HepG2 (cell line): Measurements from ENCODE around the gene HNF1B. TPM values are rescaled to one million over a fixed set of nuclear protein-coding genes. Genes with fewer than 3 reads are reported as not detected.
A peak's percentile ranks its signal among the peaks of the same experiment; 100 is the strongest.

Experiments used
- GATAD2A ChIP-seq: IDR thresholded peaks from 2 replicates; pipeline ENCODE4 v1.6.1; 2016
- HMGA1 ChIP-seq: sonication (generic); formaldehyde crosslinking; conservative IDR thresholded peaks from 2 replicates; pipeline ENCODE4 v1.4.0; 2020; ENCODE audit warnings: missing genetic modification reagents
- MIXL1 ChIP-seq: IDR thresholded peaks from 2 replicates; pipeline ENCODE4 v1.6.1; 2016
- SIX4 ChIP-seq: sonication (generic); formaldehyde crosslinking; IDR thresholded peaks from 2 replicates; pipeline ENCODE4 v1.4.0; 2020; ENCODE audit warnings: missing genetic modification reagents
- SOX13 ChIP-seq, 3 experiments: fragments of 450-650 bp in 1 of 3; sonication (generic) in 1 of 3; formaldehyde crosslinking in 1 of 3; IDR thresholded peaks in 2 of 3; conservative IDR thresholded peaks in 1 of 3; 2 replicates each; pipeline versions ENCODE4 v1.5.0 to v1.6.1; 2016 to 2020; ENCODE audit warnings: antibody characterized with exemption in 1 of 3, mild to moderate bottlenecking in 1 of 3, missing compliant biosample characterization in 1 of 3, missing genetic modification reagents in 1 of 3, moderate library complexity in 1 of 3
- YEATS4 ChIP-seq: sonication (generic); formaldehyde crosslinking; IDR thresholded peaks from 2 replicates; pipeline ENCODE4 v1.4.0; 2020; ENCODE audit warnings: missing genetic modification reagents, borderline replicate concordance
- ZNF430 ChIP-seq: sonication (generic); formaldehyde crosslinking; IDR thresholded peaks from 2 replicates; pipeline ENCODE4 v1.9.0; 2021; ENCODE audit warnings: mild to moderate bottlenecking, missing genetic modification reagents
- ZNF558 ChIP-seq: sonication (generic); formaldehyde crosslinking; IDR thresholded peaks from 2 replicates; pipeline ENCODE4 v1.9.0; 2022; ENCODE audit warnings: mild to moderate bottlenecking, missing genetic modification reagents, borderline replicate concordance
- ZNF775 ChIP-seq: sonication (generic); formaldehyde crosslinking; IDR thresholded peaks from 2 replicates; pipeline ENCODE4 v1.4.0; 2020; ENCODE audit warnings: missing genetic modification reagents, mild to moderate bottlenecking, moderate library complexity, borderline replicate concordance
- ZSCAN31 ChIP-seq: sonication (generic); formaldehyde crosslinking; IDR thresholded peaks from 2 replicates; pipeline ENCODE4 v1.5.0; 2020; ENCODE audit warnings: low read depth, mild to moderate bottlenecking, missing genetic modification reagents
- polyA plus RNA-seq, 8 experiments: library from polyadenylated mRNA; depleted of rRNA in 3 of 8; stranded (reverse) in 7 of 8; unstranded in 1 of 8; fragments of >200 nt; fragmentation: Illumina TruSeq in 4 of 8; extraction: Trizol in 4 of 8; gene quantifications; 2 replicates each; pipeline versions ENCODE4 v1.2.1 to v1.2.3, GENCODE V29; 2011 to 2016; ENCODE audit warnings: low read depth in 4 of 8, missing spikeins in 1 of 8, mixed read lengths in 1 of 8; ENCODE audit not compliant: insufficient read depth in 1 of 8
- total RNA-seq, 5 experiments: library from RNA; depleted of rRNA; stranded (reverse); fragments of >200 nt; fragmentation: Illumina TruSeq; extraction: Trizol; gene quantifications; 2 replicates each; pipeline ENCODE4 v1.2.3, GENCODE V29; 2016; ENCODE audit warnings: low read depth in 1 of 5
- TF ChIP-seq, protein P1 (sequence below): sonication (generic); formaldehyde crosslinking; IDR thresholded peaks from 2 replicates; pipeline ENCODE4 v1.4.0; 2020; ENCODE audit warnings: missing genetic modification reagents, borderline replicate concordance
- TF ChIP-seq, protein P2 (sequence below): sonication (generic); formaldehyde crosslinking; IDR thresholded peaks from 2 replicates; pipeline ENCODE4 v1.4.0; 2020; ENCODE audit warnings: missing genetic modification reagents
- TF ChIP-seq, protein P3 (sequence below): sonication (generic); formaldehyde crosslinking; IDR thresholded peaks from 2 replicates; pipeline ENCODE4 v1.4.0; 2020; ENCODE audit warnings: mild to moderate bottlenecking, missing genetic modification reagents
- TF ChIP-seq, protein P4 (sequence below): IDR thresholded peaks from 2 replicates; pipeline ENCODE4 v1.6.1; 2012; ENCODE audit warnings: low read depth, low read length, improper control_type of control experiment
- TF ChIP-seq, protein P5 (sequence below): sonication (generic); formaldehyde crosslinking; IDR thresholded peaks from 2 replicates; pipeline ENCODE4 v1.9.0; 2021; ENCODE audit warnings: missing genetic modification reagents, borderline replicate concordance
- TF ChIP-seq, protein P6 (sequence below): IDR thresholded peaks from 2 replicates; pipeline ENCODE4 v1.6.1; 2016; ENCODE audit warnings: mild to moderate bottlenecking, missing biosample characterization, missing genetic modification reagents

HNF1B gene
- total and polyA plus RNA-seq, 2 of the 13 experiments (the other 11 are each of a cell fraction or from before 2014, with no cell fraction given): 1.9 to 5.3 TPM

DNA sequence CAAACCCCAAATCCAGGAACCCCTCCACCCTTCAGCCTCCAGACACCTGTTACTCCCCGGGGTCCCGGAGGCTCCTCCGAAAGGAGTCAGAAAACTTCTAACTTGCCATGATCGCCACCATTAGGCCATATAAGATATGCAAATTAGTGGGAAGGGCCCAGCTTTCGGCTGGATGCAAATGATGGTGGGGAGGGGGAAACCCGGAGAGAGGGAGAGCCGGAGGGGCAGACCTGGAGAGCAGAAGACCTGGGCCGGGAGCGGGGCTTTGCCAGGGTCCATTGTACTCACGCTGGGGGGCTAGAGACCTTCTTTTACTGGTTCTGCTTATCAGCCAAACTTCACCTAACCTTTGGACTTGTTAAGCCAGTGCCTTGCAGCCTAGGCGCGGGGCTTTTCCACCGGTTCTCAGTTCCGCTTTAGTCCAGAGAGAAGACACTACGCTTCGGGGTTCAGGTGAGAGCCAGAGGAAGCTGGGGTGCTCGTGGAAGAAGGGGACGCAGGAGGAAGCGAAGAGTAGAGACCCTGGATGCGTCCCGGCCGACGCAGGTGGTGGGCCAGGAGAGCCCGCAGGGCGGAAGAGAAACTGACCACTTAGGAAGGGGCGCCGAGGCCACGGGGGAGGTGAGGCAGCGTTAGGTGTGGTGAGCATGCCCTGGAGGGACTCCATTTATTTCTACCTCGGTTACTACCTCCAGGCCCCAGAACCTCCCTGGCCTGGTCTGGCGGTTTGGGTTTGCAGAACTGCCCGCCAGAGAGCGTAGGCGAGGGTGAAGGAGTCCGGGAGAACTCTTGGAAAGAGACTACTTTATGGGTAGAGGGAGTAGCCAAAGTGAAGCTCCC lies at the start of gene HNF1B (continued):
- TF ChIP-seq, protein P1, sequence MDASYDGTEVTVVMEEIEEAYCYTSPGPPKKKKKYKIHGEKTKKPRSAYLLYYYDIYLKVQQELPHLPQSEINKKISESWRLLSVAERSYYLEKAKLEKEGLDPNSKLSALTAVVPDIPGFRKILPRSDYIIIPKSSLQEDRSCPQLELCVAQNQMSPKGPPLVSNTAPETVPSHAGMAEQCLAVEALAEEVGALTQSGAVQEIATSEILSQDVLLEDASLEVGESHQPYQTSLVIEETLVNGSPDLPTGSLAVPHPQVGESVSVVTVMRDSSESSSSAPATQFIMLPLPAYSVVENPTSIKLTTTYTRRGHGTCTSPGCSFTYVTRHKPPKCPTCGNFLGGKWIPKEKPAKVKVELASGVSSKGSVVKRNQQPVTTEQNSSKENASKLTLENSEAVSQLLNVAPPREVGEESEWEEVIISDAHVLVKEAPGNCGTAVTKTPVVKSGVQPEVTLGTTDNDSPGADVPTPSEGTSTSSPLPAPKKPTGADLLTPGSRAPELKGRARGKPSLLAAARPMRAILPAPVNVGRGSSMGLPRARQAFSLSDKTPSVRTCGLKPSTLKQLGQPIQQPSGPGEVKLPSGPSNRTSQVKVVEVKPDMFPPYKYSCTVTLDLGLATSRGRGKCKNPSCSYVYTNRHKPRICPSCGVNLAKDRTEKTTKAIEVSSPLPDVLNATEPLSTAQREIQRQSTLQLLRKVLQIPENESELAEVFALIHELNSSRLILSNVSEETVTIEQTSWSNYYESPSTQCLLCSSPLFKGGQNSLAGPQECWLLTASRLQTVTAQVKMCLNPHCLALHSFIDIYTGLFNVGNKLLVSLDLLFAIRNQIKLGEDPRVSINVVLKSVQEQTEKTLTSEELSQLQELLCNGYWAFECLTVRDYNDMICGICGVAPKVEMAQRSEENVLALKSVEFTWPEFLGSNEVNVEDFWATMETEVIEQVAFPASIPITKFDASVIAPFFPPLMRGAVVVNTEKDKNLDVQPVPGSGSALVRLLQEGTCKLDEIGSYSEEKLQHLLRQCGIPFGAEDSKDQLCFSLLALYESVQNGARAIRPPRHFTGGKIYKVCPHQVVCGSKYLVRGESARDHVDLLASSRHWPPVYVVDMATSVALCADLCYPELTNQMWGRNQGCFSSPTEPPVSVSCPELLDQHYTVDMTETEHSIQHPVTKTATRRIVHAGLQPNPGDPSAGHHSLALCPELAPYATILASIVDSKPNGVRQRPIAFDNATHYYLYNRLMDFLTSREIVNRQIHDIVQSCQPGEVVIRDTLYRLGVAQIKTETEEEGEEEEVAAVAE (CRISPR knock-in tag): no peak
- TF ChIP-seq, protein P2, sequence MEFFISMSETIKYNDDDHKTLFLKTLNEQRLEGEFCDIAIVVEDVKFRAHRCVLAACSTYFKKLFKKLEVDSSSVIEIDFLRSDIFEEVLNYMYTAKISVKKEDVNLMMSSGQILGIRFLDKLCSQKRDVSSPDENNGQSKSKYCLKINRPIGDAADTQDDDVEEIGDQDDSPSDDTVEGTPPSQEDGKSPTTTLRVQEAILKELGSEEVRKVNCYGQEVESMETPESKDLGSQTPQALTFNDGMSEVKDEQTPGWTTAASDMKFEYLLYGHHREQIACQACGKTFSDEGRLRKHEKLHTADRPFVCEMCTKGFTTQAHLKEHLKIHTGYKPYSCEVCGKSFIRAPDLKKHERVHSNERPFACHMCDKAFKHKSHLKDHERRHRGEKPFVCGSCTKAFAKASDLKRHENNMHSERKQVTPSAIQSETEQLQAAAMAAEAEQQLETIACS (CRISPR knock-in tag): peak; percentile 30; the same call in 1 of the 2 replicates
- TF ChIP-seq, protein P3, sequence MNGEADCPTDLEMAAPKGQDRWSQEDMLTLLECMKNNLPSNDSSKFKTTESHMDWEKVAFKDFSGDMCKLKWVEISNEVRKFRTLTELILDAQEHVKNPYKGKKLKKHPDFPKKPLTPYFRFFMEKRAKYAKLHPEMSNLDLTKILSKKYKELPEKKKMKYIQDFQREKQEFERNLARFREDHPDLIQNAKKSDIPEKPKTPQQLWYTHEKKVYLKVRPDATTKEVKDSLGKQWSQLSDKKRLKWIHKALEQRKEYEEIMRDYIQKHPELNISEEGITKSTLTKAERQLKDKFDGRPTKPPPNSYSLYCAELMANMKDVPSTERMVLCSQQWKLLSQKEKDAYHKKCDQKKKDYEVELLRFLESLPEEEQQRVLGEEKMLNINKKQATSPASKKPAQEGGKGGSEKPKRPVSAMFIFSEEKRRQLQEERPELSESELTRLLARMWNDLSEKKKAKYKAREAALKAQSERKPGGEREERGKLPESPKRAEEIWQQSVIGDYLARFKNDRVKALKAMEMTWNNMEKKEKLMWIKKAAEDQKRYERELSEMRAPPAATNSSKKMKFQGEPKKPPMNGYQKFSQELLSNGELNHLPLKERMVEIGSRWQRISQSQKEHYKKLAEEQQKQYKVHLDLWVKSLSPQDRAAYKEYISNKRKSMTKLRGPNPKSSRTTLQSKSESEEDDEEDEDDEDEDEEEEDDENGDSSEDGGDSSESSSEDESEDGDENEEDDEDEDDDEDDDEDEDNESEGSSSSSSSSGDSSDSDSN (CRISPR knock-in tag): no peak; the same call in 1 of the 2 replicates
- no peak for TF ChIP-seq MIXL1 (CRISPR knock-in tag)
- no peak for TF ChIP-seq ZNF558 (CRISPR knock-in tag)
- peak; percentile 75; the same call in 1 of the 2 replicates for TF ChIP-seq YEATS4 (CRISPR knock-in tag)
- TF ChIP-seq, protein P4, sequence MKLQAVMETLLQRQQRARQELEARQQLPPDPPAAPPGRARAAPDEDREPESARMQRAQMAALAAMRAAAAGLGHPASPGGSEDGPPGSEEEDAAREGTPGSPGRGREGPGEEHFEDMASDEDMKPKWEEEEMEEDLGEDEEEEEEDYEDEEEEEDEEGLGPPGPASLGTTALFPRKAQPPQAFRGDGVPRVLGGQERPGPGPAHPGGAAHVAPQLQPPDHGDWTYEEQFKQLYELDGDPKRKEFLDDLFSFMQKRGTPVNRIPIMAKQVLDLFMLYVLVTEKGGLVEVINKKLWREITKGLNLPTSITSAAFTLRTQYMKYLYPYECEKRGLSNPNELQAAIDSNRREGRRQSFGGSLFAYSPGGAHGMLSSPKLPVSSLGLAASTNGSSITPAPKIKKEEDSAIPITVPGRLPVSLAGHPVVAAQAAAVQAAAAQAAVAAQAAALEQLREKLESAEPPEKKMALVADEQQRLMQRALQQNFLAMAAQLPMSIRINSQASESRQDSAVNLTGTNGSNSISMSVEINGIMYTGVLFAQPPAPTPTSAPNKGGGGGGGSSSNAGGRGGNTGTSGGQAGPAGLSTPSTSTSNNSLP: no peak
- TF ChIP-seq SIX4: no peak
- no peak for TF ChIP-seq ZNF430
- 0 out of 2 replicates have a peak, but pooled peaks have one; percentile 8 for TF ChIP-seq GATAD2A (CRISPR knock-in tag)
- TF ChIP-seq, protein P5, sequence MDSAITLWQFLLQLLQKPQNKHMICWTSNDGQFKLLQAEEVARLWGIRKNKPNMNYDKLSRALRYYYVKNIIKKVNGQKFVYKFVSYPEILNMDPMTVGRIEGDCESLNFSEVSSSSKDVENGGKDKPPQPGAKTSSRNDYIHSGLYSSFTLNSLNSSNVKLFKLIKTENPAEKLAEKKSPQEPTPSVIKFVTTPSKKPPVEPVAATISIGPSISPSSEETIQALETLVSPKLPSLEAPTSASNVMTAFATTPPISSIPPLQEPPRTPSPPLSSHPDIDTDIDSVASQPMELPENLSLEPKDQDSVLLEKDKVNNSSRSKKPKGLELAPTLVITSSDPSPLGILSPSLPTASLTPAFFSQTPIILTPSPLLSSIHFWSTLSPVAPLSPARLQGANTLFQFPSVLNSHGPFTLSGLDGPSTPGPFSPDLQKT (CRISPR knock-in tag): no peak
- TF ChIP-seq ZNF775 (CRISPR knock-in tag): no peak
- TF ChIP-seq ZSCAN31 (CRISPR knock-in tag): no peak
- no peak for TF ChIP-seq HMGA1 (CRISPR knock-in tag)
- TF ChIP-seq, protein P6, sequence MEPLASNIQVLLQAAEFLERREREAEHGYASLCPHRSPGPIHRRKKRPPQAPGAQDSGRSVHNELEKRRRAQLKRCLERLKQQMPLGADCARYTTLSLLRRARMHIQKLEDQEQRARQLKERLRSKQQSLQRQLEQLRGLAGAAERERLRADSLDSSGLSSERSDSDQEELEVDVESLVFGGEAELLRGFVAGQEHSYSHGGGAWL (CRISPR knock-in tag): peak; percentile 34; the same call in 1 of the 2 replicates
- no peak for TF ChIP-seq SOX13 (IDR thresholded peaks at IDR 0.05)
- TF ChIP-seq SOX13 (CRISPR knock-in tag; conservative IDR thresholded peaks at IDR 0.05 in 1 of 2, IDR thresholded peaks at IDR 0.05 in 1 of 2): no peak
